GM12878 (cell line): ENCODE results near the gene CTNNA2. TPM values are rescaled to one million over a fixed set of nuclear protein-coding genes. Genes with fewer than 3 reads are reported as not detected.

Experiments
- ATAC-seq: fragments of 200-7000 bp; cut with Tn5 transposase; 3 replicates; pipeline ENCODE4 v1.9.1; 2020; ENCODE audit warnings: mild to moderate bottlenecking, moderate library complexity
- BruUV-seq: library from RNA; stranded (reverse); fragments of 400-500 nt; replicated peaks from 2 replicates; lab custom pipeline; 2021; lab: Mats Ljungman, UMichigan
- CTCF ChIA-PET: fragments of 300-600 bp; sonication (Branson Sonifier 250); formaldehyde crosslinking; extraction: SDS; loops from one replicate; lab custom pipeline; 2021; ENCODE audit warnings: inconsistent platforms; lab: Yijun Ruan, JAX
- POLR2A ChIA-PET: fragments of 350-600 bp; formaldehyde crosslinking; extraction: SDS; loops from one replicate; lab custom pipeline; 2021; ENCODE audit warnings: inconsistent platforms; lab: Charles Lee
- RAD21 ChIA-PET: fragments of 300-600 bp; sonication (Branson Sonifier 250); formaldehyde crosslinking; loops from one replicate; lab custom pipeline; 2023; ENCODE audit warnings: antibody characterized with exemption; ENCODE audit not compliant: unreplicated experiment; lab: Charles Lee
- SMC1A ChIA-PET: fragments of 300-600 bp; sonication (Branson Sonifier 250); formaldehyde crosslinking; loops from one replicate; lab custom pipeline; 2023; ENCODE audit not compliant: unreplicated experiment, uncharacterized antibody; lab: Charles Lee
- DNase-seq: peaks from one replicate; pipeline ENCODE4 v3.0.0-alpha.2; 2011; ENCODE audit warnings: low read depth, low spot score
- FAIRE-seq: peaks from 3 replicates; lab custom pipeline; 2011; peaks lifted over from hg19 to GRCh38; lab: Jason Lieb, UNC
- H2AFZ ChIP-seq: 2 replicates; pipeline ENCODE4 v1.6.0; 2011; ENCODE audit warnings: low read depth, low read length, control low read depth; ENCODE audit not compliant: control insufficient read depth
- H3K27ac ChIP-seq: 2 replicates; pipeline ENCODE4 v1.5.1; 2011; ENCODE audit warnings: control low read depth; ENCODE audit not compliant: control insufficient read depth, insufficient read depth
- H3K27me3 ChIP-seq, 2 experiments: replicated peaks in 1 of 2; 2 replicates each; pipeline versions ENCODE4 v1.6.0 to v1.6.1; 2011; ENCODE audit warnings: low read length in 1 of 2; ENCODE audit not compliant: control insufficient read depth in 2 of 2, insufficient read depth in 2 of 2
- H3K36me3 ChIP-seq, 2 experiments: 2 replicates each; pipeline ENCODE4 v1.5.1; 2011; ENCODE audit warnings: low read length in 1 of 2; ENCODE audit not compliant: control insufficient read depth in 2 of 2, insufficient read depth in 2 of 2
- H3K4me1 ChIP-seq: 2 replicates; pipeline ENCODE4 v1.6.1; 2011; ENCODE audit warnings: mild to moderate bottlenecking, low read length, moderate library complexity, mixed read lengths; ENCODE audit not compliant: control insufficient read depth, insufficient read depth
- H3K4me2 ChIP-seq: 2 replicates; pipeline ENCODE4 v1.6.0; 2011; ENCODE audit warnings: control low read depth; ENCODE audit not compliant: control insufficient read depth, insufficient read depth
- H3K4me3 ChIP-seq: fragments of 200-600 bp; sonication (generic); 2 replicates; pipeline ENCODE4 v1.5.1; 2016
- H3K79me2 ChIP-seq: 2 replicates; pipeline ENCODE4 v1.6.0; 2011; ENCODE audit warnings: low read length; ENCODE audit not compliant: control insufficient read depth, insufficient read depth
- H3K9ac ChIP-seq: 2 replicates; pipeline ENCODE4 v1.8.0; 2011; ENCODE audit warnings: low read length, control low read depth, mixed read lengths; ENCODE audit not compliant: control insufficient read depth, insufficient read depth
- H3K9me3 ChIP-seq: replicated peaks from 3 replicates; pipeline ENCODE4 v1.5.1; 2011; ENCODE audit warnings: mild to moderate bottlenecking, low read length; ENCODE audit not compliant: control insufficient read depth, insufficient read depth
- H4K20me1 ChIP-seq: 2 replicates; pipeline ENCODE4 v1.6.0; 2011; ENCODE audit not compliant: control insufficient read depth, insufficient read depth
- CBX3 ChIP-seq: fragments of 200-600 bp; sonication (generic); IDR thresholded peaks from 2 replicates; pipeline ENCODE4 v1.6.1; 2016; ENCODE audit warnings: low read depth, borderline replicate concordance
- CTCF ChIP-seq, 3 experiments: IDR thresholded peaks in 2 of 3; conservative IDR thresholded peaks in 1 of 3; 2 replicates each; pipeline ENCODE4 v1.5.1; 2011; ENCODE audit warnings: low read depth in 3 of 3, low read length in 3 of 3, mild to moderate bottlenecking in 3 of 3, control low read depth in 2 of 3, moderate library complexity in 2 of 3, inconsistent platforms in 1 of 3, mixed read lengths in 1 of 3; ENCODE audit not compliant: control insufficient read depth in 2 of 3, insufficient read depth in 1 of 3; ENCODE audit errors: extremely low read depth in 1 of 3
- RFX5 ChIP-seq: IDR thresholded peaks from 2 replicates; pipeline ENCODE4 v1.6.1; 2011; ENCODE audit warnings: low read depth, low read length, improper control_type of control experiment
- YY1 ChIP-seq: IDR thresholded peaks from 2 replicates; pipeline ENCODE4 v1.6.1; 2011; ENCODE audit warnings: low read depth, mild to moderate bottlenecking, low read length
- WGBS: methylation state at CpG from one replicate; pipeline ENCODE4 v1.1.6; 2016; ENCODE audit warnings: low lambda C conversion rate; ENCODE audit not compliant: insufficient replicate concordance, insufficient coverage; ENCODE audit errors: missing lambda C conversion rate; 5-methylcytosine and 5-hydroxymethylcytosine counted together
- in situ Hi-C: fragments of 300-500 bp; cut with MboI; formaldehyde crosslinking; loops from 9 replicates; pipeline ENCODE4 v1.14.3; 2018; ENCODE audit warnings: mixed read lengths
- intact Hi-C: fragments of 100-400 bp; cut with micrococcal nuclease; formaldehyde crosslinking; loops from one replicate; pipeline ENCODE4 v1.14.2; 2022; ENCODE audit not compliant: unreplicated experiment
- polyA plus RNA-seq, 11 experiments: library from polyadenylated mRNA; depleted of rRNA in 4 of 11; unstranded in 6 of 11; stranded (reverse) in 5 of 11; fragments of >200 nt; fragmentation: Nextera tagmentation in 4 of 11; fragmentation: Illumina TruSeq in 1 of 11; extraction: Ambion mirVana in 4 of 11; extraction: Trizol in 1 of 11; gene quantifications; 1 replicate in 1 of 11; 2 replicates in 10 of 11; pipeline versions ENCODE4 v1.2.1 to v1.2.3, GENCODE V29; 2011 to 2016; ENCODE audit warnings: inconsistent platforms in 2 of 11, missing spikeins in 2 of 11, low read depth in 1 of 11
- total RNA-seq, 4 experiments: library from RNA; depleted of rRNA in 3 of 4; stranded (reverse); fragments of >200 nt in 3 of 4; fragmentation: Illumina TruSeq in 1 of 4; extraction: Trizol in 1 of 4; gene quantifications; 2 replicates each; pipeline versions ENCODE4 v1.2.1 to v1.2.3, GENCODE V29; 2013 to 2021

The CTNNA2 gene
- total and polyA plus RNA-seq, 10 of the 15 experiments (the other 5 are each of a cell fraction or from before 2014, with no cell fraction given): 2.4 to 36.2 (median 6.6) TPM

GRCh38 chr2:79649531-79649930 lies 136.7 kb downstream of the CTNNA2 start:
- WGBS: 38% methylated on average over 3 of the region's 3 CpGs
- ChIA-PET RAD21 (no interaction called here), CTCF (no interaction called here), SMC1A (no interaction called here), POLR2A (no interaction called here)
- Histone ChIP-seq H2AFZ (no peak overlapping the region), H3K79me2 (no peaks in the 10 kb centered on the region), H3K27ac (no peak overlapping the region), H3K36me3 (no peaks in the 10 kb centered on the region), H3K27me3 (no peaks in the 10 kb centered on the region; a peak in 1 of 4 replicates), H3K4me3 (no peak overlapping the region), H3K4me2 (no peak overlapping the region), H4K20me1 (no peaks in the 10 kb centered on the region), H3K4me1 (no peaks in the 10 kb centered on the region), H3K9me3 (no peaks in the 10 kb centered on the region), H3K9ac (no peak overlapping the region)
- TF ChIP-seq RFX5 (no peak), YY1 (no peak)
- no peak for DNase-seq
- no peak for FAIRE-seq
- ATAC-seq: no peak
- BruUV-seq: no TSS peak
- intact Hi-C loops: no loop called here
- in situ Hi-C loops: no loop called here

DNA sequence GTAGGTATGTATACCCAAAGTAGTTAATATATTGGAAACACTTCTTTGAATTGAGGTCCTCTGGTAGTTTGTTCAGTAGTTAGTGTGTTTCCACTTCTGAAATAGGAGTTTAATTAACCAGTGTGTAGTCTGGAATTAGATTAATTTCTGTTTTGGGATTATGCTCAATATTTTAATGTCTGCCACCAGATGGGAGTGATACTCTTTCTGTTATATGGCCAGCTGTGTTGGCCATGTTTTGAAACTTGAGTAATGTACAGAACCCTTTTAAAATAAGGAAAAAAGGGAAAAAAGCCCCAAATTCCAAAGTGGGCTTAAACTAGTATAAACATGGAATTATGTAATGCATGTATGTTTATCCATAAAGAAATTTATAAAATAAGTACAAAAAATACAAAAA lies 147.7 kb downstream of the CTNNA2 start:
- ChIA-PET POLR2A (no interaction called here), CTCF (interaction anchor here (1.1 kb wide), 1 partner anchor 18 kb away, joined by 3 read pairs; no protein-coding TSS in a partner anchor), SMC1A (no interaction called here), RAD21 (no interaction called here)
- Histone ChIP-seq H3K4me3 (no peak overlapping the region), H2AFZ (no peak overlapping the region), H3K27me3 (no peaks in the 10 kb centered on the region), H3K9me3 (no peaks in the 10 kb centered on the region), H3K9ac (no peak overlapping the region), H3K36me3 (no peaks in the 10 kb centered on the region), H3K4me2 (no peak overlapping the region), H3K4me1 (no peaks in the 10 kb centered on the region), H3K79me2 (no peaks in the 10 kb centered on the region), H3K27ac (no peak overlapping the region), H4K20me1 (no peaks in the 10 kb centered on the region)
- no peak for ATAC-seq
- no peak for FAIRE-seq
- in situ Hi-C loops (no loop called here), intact Hi-C loops (no loop called here)
- TF ChIP-seq CBX3 (no peak), CTCF (IDR thresholded peaks at IDR 0.05 in 2 of 3, conservative IDR thresholded peaks at IDR 0.05 in 1 of 3; ENCODE audit: control insufficient read depth in 2 of 3, extremely low read depth in 1 of 3, insufficient read depth in 1 of 3, low read depth in 3 of 3, low read length in 3 of 3) (0 out of 6 replicates have a peak, but pooled peaks of 1 of the 3 experiments have one; percentile 0)
- no peak for DNase-seq
- BruUV-seq: no TSS peak
